Putamen (tissue), 1 donor: ENCODE data around the gene SNX10.

Experiments
- DNase-seq: peaks from one replicate; pipeline ENCODE4 v3.0.0-alpha.2; 2016; ENCODE audit warnings: low spot score

The SNX10 gene

DNA sequence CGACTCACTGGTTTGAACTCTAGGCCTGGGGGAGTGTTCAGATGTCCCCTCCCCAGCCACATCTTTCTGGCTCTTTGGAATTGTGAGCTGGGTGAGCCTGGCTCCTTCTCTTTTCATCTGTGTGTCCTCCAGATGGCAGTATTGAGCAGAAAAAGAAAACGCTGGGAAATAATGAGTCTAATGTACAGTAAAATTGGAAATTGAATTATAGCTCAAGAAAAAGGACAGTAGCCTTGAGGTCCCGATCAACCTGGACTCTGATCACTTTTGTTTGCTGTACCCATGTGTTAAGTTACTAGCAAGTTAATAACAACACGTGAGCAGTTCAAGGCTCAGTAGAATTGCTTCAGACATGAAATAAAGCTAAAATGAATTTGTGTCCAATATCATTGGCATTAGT lies 77.9 kb downstream of the SNX10 start:
- peak; percentile 62 for DNase-seq

DNA sequence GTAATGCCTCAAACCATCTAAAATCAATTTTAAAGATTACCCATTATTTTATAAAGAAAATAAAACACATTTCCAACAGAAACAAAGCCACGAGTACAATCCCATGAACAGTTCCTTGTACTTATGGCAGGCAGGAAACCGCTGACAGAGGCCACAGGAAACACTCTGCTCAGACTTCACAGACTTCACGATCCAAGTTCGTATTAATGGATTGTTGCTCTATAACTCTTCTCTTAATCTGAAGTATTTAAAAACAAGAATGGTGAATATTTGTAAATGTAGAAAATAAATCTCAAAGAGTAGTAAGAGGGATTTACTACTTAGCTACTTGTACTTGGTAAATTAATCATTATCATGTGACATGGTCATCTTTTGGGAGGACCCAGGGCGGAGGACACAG lies 78.3 kb downstream of the SNX10 start:
- DNase-seq: no peak

DNA sequence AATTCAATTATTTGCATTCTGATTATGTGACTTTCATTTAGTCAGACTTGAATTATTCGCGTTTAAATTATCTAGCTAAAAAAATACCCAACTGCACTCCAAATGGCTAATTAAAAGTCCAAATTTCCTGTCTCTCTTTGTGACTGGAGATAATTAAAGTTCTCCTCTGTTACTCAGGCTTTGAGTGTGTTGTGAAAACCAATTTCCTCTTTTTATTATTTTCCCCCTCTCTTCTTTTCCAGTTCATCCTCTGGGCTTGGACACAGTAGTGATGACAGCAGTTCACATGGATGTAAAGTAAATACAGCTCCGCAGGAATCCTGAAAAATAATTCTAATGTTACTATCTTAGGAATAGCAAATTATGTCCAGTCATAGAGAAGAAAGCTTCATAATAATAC lies 80.6 kb downstream of the SNX10 start:
- no peak for DNase-seq

DNA sequence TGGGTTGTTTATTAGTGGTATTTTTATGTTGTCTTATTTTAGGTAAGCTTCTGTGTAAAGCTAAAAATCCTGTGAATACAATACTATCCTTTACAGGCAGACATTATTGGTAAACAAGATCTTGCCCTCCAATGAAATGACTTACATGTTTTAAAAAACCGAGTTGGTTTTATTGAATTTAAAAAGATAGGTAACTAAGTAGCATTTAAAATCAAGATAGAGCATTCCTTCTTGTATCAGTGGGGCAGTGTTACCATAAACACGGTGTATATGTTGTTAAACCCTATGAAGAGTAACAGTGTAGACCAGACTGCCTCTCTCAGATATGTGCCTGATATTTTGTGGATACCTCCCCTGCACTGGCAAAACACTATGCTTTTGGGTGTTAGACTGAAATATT lies 81.0 kb downstream of the SNX10 start:
- DNase-seq: no peak

DNA sequence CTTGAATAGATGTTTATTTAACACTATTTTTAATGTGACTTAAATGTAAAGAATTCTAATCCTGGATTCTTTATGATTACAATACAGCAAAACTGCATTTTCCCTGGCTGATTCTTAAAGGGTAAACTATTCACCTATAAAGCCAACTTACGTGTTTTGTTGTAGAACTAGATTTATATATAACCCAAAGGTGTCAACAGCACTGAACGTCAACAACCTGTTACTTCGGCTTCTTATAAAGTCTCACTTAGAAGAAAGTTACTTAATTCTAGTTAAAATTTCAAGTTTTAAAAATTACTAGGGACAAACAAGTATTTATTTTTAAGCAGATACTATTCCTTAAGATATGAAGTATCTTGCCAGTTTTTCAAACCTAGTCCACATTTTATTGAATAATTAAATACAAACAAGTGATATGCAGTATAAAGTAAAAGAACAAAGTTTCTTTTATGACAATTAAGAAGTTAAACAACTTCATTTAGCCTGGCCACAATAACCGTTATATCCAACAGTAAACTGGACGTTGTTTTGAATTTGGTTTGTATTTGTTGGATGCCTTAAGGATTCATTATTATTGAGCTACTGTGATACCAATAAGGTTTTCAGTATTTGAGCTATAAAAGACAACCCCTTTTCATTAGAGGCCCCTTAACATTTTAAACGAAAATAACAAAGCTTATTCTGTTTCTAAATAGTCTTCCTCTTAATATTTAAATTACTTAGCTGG lies 83.1 kb downstream of the SNX10 start:
- no peak for DNase-seq

DNA sequence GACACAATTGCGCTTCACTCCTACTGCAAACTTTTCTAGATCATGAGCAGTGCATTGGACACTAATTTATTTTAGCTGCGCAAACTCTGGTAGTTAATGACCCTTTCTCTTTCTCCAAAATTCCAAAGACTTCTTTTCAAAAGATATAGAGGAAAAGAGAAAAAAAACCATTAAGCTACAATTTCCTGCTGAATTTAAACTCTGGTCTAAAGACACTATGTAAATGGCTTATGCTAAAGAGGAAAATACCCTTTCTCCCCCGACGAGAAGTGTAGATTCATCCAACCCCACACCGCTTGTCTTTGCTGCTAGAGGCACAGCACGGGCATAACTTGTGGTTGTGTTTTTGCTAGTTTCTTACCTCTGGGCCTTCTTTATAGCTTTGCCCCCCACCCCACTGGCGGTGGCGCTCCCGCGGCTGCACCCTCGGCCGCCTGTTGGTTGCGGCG lies 84.1 kb downstream of the SNX10 start:
- no peak for DNase-seq

DNA sequence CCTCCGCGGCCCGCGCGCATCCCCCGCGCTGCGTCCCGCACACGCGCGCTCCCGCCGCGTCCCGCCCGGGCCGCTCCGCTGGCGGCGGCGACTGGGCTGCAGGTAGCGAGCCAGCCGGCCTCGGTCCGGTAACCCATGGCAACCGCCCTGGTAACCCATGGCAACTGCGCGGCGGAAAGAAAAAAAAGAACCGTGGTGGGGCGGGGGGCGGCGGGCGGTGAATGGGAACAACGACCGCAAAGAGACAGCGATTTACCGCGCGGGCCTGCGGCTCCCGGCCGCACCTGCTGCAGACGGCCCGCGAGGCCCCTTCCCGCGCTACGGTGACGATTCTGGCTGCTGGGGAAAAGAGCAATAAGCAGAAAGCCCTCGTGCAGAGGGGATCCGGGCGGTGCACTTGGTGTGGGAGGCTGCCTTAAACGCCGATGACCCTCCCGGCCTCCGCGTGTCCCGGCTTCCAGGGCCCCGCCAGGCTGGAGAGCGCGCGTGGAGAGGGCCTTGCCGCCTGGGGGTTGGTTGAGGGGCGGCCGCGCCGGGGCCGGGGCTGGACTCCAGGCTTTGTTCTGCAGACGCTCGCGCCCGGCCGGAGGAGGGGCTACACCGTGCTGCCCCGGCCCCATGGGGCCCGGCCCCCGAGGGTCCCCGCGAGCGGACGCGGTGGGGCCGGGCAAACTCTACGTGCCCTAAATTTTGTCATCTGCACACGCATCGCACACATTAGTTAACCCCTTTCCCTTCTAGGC lies 84.7 kb downstream of the SNX10 start:
- DNase-seq: peak; percentile 49

DNA sequence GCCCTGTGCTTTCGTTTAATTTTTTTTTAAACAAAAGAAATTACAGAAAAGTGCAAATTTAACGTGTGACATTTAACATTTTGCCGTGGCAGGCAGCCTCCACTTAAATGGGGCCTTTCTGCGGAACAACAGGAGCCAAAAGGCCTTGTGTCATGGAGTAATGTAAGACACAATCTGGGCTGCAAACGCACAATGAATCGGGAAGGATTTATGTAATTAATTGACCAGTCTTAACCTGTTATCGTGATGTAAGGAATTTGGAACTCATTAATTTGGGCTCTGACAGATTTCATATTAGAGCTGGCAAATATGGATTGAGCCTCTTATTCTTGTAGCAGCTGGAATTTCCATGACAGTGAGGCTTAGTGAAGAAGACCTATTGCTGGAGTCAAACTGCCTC lies 86.4 kb downstream of the SNX10 start:
- DNase-seq: no peak

DNA sequence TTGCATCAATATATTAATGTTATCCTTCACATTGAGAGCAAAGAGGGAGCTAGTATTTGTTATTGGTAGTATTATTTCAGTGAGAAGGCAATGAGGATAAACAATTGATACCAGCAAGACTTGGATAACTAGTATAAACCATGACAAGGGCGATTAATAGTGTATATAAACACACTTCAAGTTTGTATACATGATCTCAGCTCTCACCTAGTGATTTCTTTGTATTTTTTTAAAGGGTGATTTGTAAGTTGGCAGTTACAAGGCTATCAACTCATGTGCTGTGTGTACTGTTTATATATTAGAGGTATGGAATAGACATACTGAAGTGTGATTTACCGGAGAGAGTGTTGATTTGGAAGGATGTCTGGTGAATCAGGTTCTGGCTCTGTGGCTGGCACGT lies 88.0 kb downstream of the SNX10 start:
- no peak for DNase-seq

DNA sequence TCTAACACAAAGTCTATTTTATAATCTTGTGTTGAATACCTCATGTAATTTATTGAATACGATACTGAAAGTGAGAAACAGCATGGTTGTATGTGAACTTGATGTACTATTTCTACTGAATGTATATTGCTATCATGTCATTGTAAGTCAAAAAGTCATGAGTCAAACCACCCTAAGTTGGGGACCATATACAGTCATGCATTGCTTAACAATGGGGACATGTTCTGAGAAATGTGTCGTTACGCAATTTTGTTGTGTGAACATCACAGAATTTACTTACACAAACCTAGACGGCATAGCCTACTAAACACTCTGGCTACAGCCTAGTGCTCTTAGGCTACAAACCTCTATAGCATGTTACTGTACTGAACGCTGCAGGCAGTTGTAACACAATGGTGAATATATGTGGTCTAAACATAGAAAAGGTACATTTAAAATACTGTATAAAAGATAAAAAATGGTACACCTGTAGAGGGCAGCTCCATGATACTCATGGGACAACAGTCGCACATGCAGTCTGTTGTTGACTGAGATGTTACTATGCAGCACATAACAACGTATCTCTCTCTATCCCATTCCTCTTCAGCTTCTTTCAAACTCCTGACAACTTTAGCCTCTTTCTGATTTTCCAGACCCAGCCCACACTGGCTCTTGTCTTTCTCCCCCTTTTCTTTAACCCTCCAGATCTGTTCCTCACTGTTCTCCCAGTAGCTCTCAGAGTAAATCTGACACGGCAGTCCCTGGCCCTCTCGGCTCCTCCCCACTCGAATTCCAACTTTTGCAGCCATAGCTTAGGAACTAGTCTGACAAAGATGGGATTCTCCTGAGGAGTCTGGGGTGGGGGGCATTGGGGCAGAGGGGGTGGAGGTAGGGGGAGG lies 90.1 kb downstream of the SNX10 start:
- no peak for DNase-seq

DNA sequence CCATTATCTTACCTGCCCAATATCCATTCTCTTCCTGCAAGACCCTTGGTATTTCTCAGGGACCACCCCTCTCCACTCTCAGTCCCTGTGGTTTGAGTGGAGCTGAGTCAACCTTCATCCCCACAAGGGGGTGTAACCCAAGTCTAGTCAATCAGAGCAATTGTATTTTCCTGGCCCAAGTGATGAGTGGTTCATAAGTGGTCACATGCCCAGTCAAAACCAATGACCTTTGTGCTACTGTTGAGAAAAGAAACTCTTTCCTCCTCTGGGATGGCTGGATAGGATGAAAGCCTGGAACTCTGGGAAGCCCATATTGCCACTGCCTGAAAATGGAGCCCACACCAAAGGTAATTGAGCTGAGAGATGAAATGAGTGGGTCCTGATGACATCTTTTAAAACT lies 93.6 kb downstream of the SNX10 start:
- no peak for DNase-seq

DNA sequence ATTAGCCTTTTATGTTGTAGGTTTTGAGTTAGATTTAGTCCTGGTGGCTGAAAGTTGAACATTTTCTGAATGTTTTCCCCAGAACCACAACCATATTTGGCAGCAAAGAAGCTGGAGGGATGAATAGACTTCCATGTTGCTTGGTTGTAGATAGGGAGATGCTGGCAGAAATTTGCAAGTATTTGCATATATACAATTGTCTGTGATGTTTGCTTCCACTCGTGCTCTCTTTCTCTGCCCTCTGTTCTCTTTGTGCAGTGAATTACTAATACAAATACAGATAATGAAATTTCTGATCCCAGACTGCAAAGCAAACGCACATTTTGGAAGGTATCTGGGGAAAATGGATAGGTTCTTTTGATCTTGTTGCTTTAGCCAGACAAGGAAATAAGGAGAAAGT lies 96.1 kb downstream of the SNX10 start:
- no peak for DNase-seq

DNA sequence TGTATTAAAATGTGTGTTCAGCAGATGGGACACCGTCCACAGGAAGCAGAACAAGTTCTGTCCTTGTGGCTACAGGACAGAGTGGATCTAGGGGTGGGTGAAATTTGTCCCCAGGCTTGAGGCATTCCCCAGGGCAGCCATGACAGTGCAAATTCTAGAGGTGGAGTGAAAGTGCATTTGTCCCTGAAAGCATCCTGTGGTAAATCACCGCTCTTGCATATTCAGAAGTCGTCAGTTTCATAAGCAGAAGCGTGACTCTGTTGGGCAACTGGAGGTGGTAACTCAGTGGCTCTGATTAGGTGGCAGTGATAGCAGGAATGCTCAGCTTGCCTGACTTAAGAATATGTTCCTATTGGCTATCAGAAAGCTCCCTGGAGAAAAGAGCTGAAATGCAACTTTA lies 96.6 kb downstream of the SNX10 start:
- DNase-seq: no peak

DNA sequence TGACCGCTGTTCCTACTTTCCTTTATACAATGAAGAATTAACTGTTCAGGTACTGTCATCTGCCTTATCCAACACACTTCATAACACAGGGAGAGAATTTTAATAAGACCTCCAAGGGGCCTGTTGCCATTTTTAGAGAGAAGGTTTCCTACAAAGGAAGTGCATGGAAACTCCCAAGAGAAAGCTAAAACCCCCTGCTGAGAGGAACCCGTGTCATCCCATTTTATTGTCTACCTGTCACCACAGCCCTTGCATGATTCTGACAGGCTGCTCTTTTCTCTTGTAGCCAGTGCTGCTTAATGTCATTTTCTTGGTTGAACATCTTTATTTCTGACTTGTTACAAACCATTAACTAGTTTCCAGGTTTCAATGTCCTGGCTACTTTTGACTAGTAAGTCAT lies 98.4 kb downstream of the SNX10 start:
- no peak for DNase-seq

DNA sequence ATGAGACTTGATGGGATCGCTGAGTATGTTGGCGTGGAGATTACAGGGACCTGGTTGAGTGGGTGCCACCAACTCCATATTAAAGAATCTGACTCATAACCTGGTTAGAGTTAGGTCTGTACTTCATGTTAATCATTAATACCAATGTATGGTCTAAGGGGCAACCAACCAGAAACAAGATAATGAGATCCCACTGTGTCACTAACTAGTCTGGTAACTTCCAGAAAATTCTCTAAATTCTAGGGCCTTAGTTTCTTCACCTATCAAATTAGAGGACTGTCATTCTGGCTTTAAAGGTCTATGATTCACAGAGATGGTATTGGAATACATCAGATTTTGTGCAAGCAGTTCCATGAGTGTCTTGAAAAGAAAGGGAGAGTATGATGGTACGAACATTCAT lies 102.2 kb downstream of the SNX10 start:
- no peak for DNase-seq

DNA sequence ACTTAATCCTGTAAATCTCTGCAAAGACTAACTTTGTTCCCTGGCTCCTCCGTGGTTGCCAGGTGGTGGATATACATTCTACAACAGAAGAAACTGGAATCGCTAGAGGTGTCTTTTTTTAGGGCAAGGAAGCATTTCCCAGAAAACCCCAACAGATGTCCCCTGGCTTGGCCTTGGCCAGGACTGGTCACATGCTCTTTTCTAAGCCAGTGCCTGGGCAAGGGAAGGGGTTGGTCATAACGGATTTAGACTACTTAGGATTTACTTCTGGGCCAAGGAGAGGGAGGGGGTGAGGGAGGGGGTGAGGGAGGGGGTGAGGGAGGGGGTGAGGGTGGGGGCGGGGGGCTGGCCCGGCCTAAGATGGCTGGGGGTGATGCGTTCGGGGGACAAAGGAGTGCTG lies 105.7 kb downstream of the SNX10 start:
- no peak for DNase-seq

DNA sequence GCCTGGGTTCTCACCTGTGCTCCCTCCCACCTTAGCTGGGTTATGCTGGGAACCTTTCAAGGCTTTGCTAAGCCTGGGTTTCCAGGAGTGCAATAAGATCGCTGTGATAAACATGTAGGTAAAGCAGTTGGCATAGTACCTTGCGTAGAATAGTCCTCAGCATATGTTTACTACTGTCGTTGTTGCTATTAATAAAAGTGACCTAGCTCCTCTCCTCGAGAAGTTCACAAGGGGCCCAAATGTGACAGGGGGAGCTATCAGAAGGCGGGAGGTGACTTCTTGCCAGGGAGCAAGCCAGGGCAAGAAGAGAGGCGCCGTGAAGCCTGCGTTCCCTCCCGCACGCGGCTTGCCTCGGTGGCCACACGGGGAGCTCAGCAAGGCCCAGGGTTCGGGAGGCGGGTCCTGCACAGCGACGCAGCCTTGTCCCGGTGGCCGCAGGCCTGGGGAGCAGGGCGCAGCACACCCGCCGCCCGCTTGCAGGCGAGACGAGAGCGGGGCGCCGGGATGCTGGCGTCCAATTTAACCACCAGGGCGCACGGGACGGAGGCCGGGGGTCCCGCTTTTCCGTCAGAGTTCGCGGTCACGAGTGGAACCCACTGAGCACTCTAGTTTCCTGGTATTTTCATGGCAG lies 106.2 kb downstream of the SNX10 start:
- DNase-seq: peak; percentile 28

DNA sequence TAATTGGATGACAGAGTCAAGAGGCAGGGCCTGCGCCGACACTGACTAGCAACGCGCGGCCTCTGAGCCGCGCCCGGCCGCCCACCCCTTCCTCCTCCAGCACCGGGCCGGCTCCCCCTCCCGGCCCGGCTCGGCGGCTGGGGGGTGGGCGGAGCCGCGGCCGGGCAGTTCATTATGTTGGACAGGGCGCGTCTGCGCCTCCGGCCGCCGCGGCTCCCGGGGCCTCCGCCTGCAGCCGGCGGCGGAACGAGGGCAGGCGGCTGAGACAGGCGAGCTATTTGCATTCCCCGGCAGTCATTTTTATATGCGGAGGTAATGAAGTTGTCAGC lies 106.7 kb downstream of the SNX10 start:
- peak; percentile 37 for DNase-seq

DNA sequence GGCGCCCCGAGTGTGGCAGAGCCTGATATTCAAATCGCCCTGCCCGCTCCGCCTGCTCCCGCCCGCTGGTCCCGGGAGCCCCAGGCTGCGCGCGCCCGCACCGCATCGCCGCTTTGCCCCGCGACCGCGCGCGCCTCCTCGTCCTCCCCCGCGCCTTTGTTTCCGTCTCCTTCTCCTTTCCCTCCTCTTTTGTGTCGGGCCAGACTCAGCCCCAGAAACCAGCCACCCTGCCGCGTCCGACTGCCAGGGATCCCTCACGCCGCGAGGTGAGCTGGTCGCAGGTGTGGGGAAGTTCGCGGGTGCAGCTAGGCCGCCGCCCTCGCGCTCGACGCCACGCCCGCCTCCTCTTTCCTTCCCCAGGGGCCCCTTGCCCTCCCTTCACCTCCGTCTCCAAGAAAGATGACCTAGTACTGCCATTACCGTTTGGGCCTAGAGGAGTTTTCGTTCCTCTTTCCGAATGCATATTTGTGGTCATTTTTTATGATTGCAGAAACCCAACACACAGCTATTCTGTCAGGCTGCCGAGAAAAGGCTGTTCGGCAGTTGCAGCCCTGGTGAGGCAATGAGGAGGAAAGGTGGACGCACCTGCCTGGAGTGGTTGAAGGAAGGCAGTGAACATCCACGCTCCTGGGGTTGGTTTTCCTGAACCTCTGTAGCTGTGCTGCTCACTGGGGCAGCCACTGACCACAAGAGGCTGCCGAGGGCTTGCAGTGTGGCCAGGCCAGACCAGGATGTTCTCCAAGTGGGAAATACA lies 107.3 kb downstream of the SNX10 start:
- DNase-seq: peak; percentile 43

DNA sequence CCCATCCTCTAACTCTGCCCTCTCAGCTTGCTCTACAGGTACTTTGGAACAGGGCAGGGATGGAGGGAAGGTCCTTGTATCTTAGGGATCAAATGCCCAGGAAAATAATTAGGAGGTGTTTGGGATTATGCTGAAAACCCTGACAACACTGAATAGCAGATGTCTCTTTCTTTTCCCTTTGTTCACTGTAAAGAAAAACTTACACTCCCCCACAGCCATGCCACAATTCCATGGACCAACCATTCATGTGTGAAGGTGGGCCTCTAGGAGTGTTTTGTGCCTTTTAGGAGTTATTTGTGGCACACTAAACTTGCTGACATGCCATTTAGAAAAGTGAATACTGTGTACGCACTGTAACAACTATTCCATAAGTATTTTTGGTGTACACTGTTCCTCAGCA lies 108.1 kb downstream of the SNX10 start:
- DNase-seq: no peak

DNA sequence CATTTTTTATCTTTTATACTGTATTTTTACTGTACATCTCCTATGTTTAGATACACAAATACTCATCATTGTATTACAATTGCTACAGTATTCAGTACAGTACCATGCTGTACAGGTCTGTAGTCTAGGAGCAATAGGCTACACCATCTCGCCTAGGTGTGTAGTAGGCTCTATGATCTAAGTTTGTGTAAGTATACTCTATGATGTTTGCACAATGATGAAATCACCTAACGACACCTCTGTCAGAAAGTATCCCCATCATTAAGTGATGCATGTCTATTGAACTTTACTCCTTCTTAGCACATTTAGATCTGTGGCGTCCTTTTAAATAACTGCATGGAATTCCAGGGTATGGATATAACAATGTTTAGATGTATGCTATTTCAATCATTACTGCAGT lies 112.0 kb downstream of the SNX10 start:
- no peak for DNase-seq
